ENCODE results near the gene SLC27A6. TPM values are rescaled to one million over a fixed set of nuclear protein-coding genes. Genes with fewer than 3 reads are reported as not detected.

Gene SLC27A6
- polyA plus RNA-seq, 1 experiment = 0.04 TPM

- Histone ChIP-seq H3K9me3 (ENCODE audit: control insufficient read depth, insufficient read depth, low read length) (peaks cover 4% of the 10 kb centered on the region; the same call in 1 of the 2 replicates), H3K4me3 (ENCODE audit: low read depth, low read length) (no peak overlapping the region), H3K27me3 (ENCODE audit: control insufficient read depth, insufficient read depth, low read length) (peaks cover 2% of the 10 kb centered on the region), H3K27ac (ENCODE audit: low read depth, low read length) (no peak overlapping the region)
- no peak for TF ChIP-seq CTCF (IDR thresholded peaks at IDR 0.05; ENCODE audit: low read depth, low read length)
- ChIA-PET POLR2A (no interaction called here), CTCF (no interaction called here)
- DNase-seq (ENCODE audit: low read depth, low spot score) = no peak
Observed at GRCh38 chr5:128962211-128962610, 3.1 kb upstream of the SLC27A6 start.

- no peak overlapping the region for H3K4me3 ChIP-seq (ENCODE audit: low read depth, low read length)
- ChIA-PET POLR2A (no interaction called here), CTCF (no interaction called here)
- no peak for TF ChIP-seq CTCF (IDR thresholded peaks at IDR 0.05; ENCODE audit: low read depth, low read length)
- H3K27ac ChIP-seq (ENCODE audit: low read depth, low read length) = no peak overlapping the region
- H3K27me3 ChIP-seq (ENCODE audit: control insufficient read depth, insufficient read depth, low read length) = peaks cover 2% of the 10 kb centered on the region
- no peak for DNase-seq (ENCODE audit: low read depth, low spot score)
- H3K9me3 ChIP-seq (ENCODE audit: control insufficient read depth, insufficient read depth, low read length) = peaks cover 4% of the 10 kb centered on the region; the same call in 1 of the 2 replicates
Observed at GRCh38 chr5:128965638-128966302, 482 bp downstream of the SLC27A6 start.

GRCh38 chr5:128966375-128966774 lies 1.1 kb downstream of the SLC27A6 start:
- ChIA-PET POLR2A (no interaction called here), CTCF (no interaction called here)
- H3K4me3 ChIP-seq (ENCODE audit: low read depth, low read length) = no peak overlapping the region
- no peak for DNase-seq (ENCODE audit: low read depth, low spot score)
- H3K27me3 ChIP-seq (ENCODE audit: control insufficient read depth, insufficient read depth, low read length) = peaks cover 2% of the 10 kb centered on the region
- H3K9me3 ChIP-seq (ENCODE audit: control insufficient read depth, insufficient read depth, low read length) = peaks cover 4% of the 10 kb centered on the region; the same call in 1 of the 2 replicates
- no peak for TF ChIP-seq CTCF (IDR thresholded peaks at IDR 0.05; ENCODE audit: low read depth, low read length)
- H3K27ac ChIP-seq (ENCODE audit: low read depth, low read length) = no peak overlapping the region

- no peak for TF ChIP-seq CTCF (IDR thresholded peaks at IDR 0.05; ENCODE audit: low read depth, low read length)
- CTCF ChIA-PET = no interaction called here
- DNase-seq (ENCODE audit: low read depth, low spot score) = no peak
Observed at GRCh38 chr5:128966846-128967245, 1.6 kb downstream of the SLC27A6 start.

GRCh38 chr5:128973244-128973643 lies 8.0 kb downstream of the SLC27A6 start:
- POLR2A ChIA-PET = no interaction called here

More at GRCh38 chr5:128966846-128967245, 1.6 kb downstream of the SLC27A6 start:
- Histone ChIP-seq H3K4me3 (ENCODE audit: low read depth, low read length) (no peak overlapping the region), H3K9me3 (ENCODE audit: control insufficient read depth, insufficient read depth, low read length) (peaks cover 4% of the 10 kb centered on the region; the same call in 1 of the 2 replicates), H3K27me3 (ENCODE audit: control insufficient read depth, insufficient read depth, low read length) (peaks cover 2% of the 10 kb centered on the region), H3K27ac (ENCODE audit: low read depth, low read length) (no peak overlapping the region)
- POLR2A ChIA-PET = no interaction called here

More at GRCh38 chr5:128973244-128973643, 8.0 kb downstream of the SLC27A6 start:
- Histone ChIP-seq H3K27ac (ENCODE audit: low read depth, low read length) (no peak overlapping the region), H3K9me3 (ENCODE audit: control insufficient read depth, insufficient read depth, low read length) (no peaks in the 10 kb centered on the region), H3K27me3 (ENCODE audit: control insufficient read depth, insufficient read depth, low read length) (no peaks in the 10 kb centered on the region), H3K4me3 (ENCODE audit: low read depth, low read length) (no peak overlapping the region)
- no peak for TF ChIP-seq CTCF (IDR thresholded peaks at IDR 0.05; ENCODE audit: low read depth, low read length)
- CTCF ChIA-PET = no interaction called here
- no peak for DNase-seq (ENCODE audit: low read depth, low spot score)

All from AG04450 (cell line).